Measurements from ENCODE around the gene CHKB.

- TF ChIP-seq ZNF423 (tag by site-specific recombination; IDR thresholded peaks at IDR 0.05) (no peak), PRDM1 (tag by site-specific recombination; IDR thresholded peaks at IDR 0.05) (no peak), CTCF (tag by site-specific recombination; IDR thresholded peaks at IDR 0.05) (no peak), ZNF311 (tag by site-specific recombination; IDR thresholded peaks at IDR 0.05; ENCODE audit: borderline replicate concordance) (no peak), TCF7L2 (IDR thresholded peaks at IDR 0.05; ENCODE audit: borderline replicate concordance, low read depth, low read length) (no peak), ZNF510 (tag by site-specific recombination; IDR thresholded peaks at IDR 0.05; ENCODE audit: insufficient replicate concordance) (no peak), ZNF501 (tag by site-specific recombination; IDR thresholded peaks at IDR 0.05) (no peak), OSR2 (tag by site-specific recombination; IDR thresholded peaks at IDR 0.05) (no peak), ZNF560 (tag by site-specific recombination; IDR thresholded peaks at IDR 0.05; ENCODE audit: borderline replicate concordance) (no peak), ZNF366 (tag by site-specific recombination; conservative IDR thresholded peaks at IDR 0.05) (no peak)
- TF ChIP-seq, protein P1, sequence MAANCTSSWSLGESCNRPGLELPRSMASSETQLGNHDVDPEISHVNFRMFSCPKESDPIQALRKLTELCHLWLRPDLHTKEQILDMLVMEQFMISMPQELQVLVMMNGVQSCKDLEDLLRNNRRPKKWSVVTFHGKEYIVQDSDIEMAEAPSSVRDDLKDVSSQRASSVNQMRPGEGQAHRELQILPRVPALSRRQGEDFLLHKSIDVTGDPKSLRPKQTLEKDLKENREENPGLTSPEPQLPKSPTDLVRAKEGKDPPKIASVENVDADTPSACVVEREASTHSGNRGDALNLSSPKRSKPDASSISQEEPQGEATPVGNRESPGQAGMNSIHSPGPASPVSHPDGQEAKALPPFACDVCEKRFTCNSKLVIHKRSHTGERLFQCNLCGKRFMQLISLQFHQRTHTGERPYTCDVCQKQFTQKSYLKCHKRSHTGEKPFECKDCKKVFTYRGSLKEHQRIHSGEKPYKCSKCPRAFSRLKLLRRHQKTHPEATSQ (tag by site-specific recombination; IDR thresholded peaks at IDR 0.05): no peak
- TF ChIP-seq, protein P2, sequence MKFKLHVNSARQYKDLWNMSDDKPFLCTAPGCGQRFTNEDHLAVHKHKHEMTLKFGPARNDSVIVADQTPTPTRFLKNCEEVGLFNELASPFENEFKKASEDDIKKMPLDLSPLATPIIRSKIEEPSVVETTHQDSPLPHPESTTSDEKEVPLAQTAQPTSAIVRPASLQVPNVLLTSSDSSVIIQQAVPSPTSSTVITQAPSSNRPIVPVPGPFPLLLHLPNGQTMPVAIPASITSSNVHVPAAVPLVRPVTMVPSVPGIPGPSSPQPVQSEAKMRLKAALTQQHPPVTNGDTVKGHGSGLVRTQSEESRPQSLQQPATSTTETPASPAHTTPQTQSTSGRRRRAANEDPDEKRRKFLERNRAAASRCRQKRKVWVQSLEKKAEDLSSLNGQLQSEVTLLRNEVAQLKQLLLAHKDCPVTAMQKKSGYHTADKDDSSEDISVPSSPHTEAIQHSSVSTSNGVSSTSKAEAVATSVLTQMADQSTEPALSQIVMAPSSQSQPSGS (tag by site-specific recombination; IDR thresholded peaks at IDR 0.05; ENCODE audit: low read depth): no peak
- TF ChIP-seq, protein P3, sequence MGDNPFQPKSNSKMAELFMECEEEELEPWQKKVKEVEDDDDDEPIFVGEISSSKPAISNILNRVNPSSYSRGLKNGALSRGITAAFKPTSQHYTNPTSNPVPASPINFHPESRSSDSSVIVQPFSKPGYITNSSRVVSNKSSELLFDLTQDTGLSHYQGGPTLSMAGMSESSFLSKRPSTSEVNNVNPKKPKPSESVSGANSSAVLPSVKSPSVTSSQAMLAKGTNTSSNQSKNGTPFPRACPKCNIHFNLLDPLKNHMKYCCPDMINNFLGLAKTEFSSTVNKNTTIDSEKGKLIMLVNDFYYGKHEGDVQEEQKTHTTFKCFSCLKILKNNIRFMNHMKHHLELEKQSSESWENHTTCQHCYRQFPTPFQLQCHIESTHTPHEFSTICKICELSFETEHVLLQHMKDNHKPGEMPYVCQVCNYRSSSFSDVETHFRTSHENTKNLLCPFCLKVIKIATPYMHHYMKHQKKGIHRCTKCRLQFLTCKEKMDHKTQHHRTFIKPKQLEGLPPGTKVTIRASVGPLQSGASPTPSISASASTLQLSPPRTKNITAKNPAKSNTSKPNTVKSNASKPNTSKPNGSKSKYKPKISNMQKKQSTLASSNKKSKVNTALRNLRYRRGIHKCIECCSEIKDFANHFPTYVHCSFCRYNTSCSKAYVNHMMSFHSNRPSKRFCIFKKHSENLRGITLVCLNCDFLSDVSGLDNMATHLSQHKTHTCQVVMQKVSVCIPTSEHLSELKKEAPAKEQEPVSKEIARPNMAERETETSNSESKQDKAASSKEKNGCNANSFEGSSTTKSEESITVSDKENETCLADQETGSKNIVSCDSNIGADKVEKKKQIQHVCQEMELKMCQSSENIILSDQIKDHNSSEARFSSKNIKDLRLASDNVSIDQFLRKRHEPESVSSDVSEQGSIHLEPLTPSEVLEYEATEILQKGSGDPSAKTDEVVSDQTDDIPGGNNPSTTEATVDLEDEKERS (tag by site-specific recombination; IDR thresholded peaks at IDR 0.05): no peak
These were observed 25.9 kb downstream of the CHKB start for GRCh38 chr22:50556703-50557102.
